Suppressor macrophage treated with lipopolysaccharide for 4 hours (primary cell): ENCODE data around the gene GLIS2.

Source experiments
- DNase-seq: peaks from one replicate; pipeline ENCODE4 v3.0.0-alpha.2; 2020

GLIS2 gene

GRCh38 chr16:4385789-4386450 is 70.1 kb downstream of the GLIS2 start:
- no peak for DNase-seq

- DNase-seq = no peak
Measured at GRCh38 chr16:4386451-4386805, 70.6 kb downstream of the GLIS2 start.

- DNase-seq = no peak
Measured at GRCh38 chr16:4386951-4387565, 71.2 kb downstream of the GLIS2 start.

- DNase-seq = no peak
Measured at GRCh38 chr16:4387781-4388180, 71.9 kb downstream of the GLIS2 start.

- no peak for DNase-seq
Measured at GRCh38 chr16:4388271-4389021, 72.6 kb downstream of the GLIS2 start.
